Forelimb muscle (tissue), 1 donor: ENCODE results near the gene CCT8L2. TPM values are rescaled to one million over a fixed set of nuclear protein-coding genes. Genes with fewer than 3 reads are reported as not detected.
"Not testable (repeated sequence)": the region's sequence is repeated elsewhere in the genome, so short reads cannot be mapped to it uniquely, and the experiment has no call there.

Source experiments
- DNase-seq: peaks from one replicate; pipeline ENCODE4 v3.0.0-alpha.2; 2013; ENCODE audit warnings: low read depth
- polyA plus RNA-seq: library from polyadenylated mRNA; unstranded; fragments of 120-200 nt; gene quantifications from one replicate; pipeline ENCODE4 v1.2.1, GENCODE V29; 2013; ENCODE audit not compliant: insufficient read length

Gene CCT8L2
- polyA plus RNA-seq, 1 donor = not detected

- DNase-seq = not testable (repeated sequence)
Measured at GRCh38 chr22:16595251-16595650, 2.6 kb upstream of the CCT8L2 start.

- no peak for DNase-seq
Measured at GRCh38 chr22:16594026-16594425, 1.4 kb upstream of the CCT8L2 start.

- DNase-seq = not testable (repeated sequence)
Measured at GRCh38 chr22:16592231-16592630, 379 bp downstream of the CCT8L2 start.

GRCh38 chr22:16591136-16591535 is 1.5 kb downstream of the CCT8L2 start:
- not testable (repeated sequence) for DNase-seq

- DNase-seq = no peak
Measured at GRCh38 chr22:16586991-16587390, 5.6 kb downstream of the CCT8L2 start.

- no peak for DNase-seq
Measured at GRCh38 chr22:16586170-16586569, 6.4 kb downstream of the CCT8L2 start.

- not testable (repeated sequence) for DNase-seq
Measured at GRCh38 chr22:16580872-16581271, 11.7 kb downstream of the CCT8L2 start.

- DNase-seq = not testable (repeated sequence)
Measured at GRCh38 chr22:16569240-16569834, 23.3 kb downstream of the CCT8L2 start.

GRCh38 chr22:16568425-16568758 is 24.2 kb downstream of the CCT8L2 start:
- no peak for DNase-seq

- DNase-seq = not testable (repeated sequence)
Measured at GRCh38 chr22:16567617-16568424, 24.8 kb downstream of the CCT8L2 start.

- DNase-seq = not testable (repeated sequence)
Measured at GRCh38 chr22:16566421-16567151, 26.0 kb downstream of the CCT8L2 start.

- not testable (repeated sequence) for DNase-seq
Measured at GRCh38 chr22:16565585-16566420, 26.8 kb downstream of the CCT8L2 start.

- not testable (repeated sequence) for DNase-seq
Measured at GRCh38 chr22:16564837-16565584, 27.6 kb downstream of the CCT8L2 start.

- no peak for DNase-seq
Measured at GRCh38 chr22:16563555-16564520, 28.8 kb downstream of the CCT8L2 start.

GRCh38 chr22:16562711-16563554 is 29.7 kb downstream of the CCT8L2 start:
- DNase-seq = no peak

GRCh38 chr22:16561093-16561658 is 31.4 kb downstream of the CCT8L2 start:
- not testable (repeated sequence) for DNase-seq

- DNase-seq = not testable (repeated sequence)
Measured at GRCh38 chr22:16560651-16561050, 32.0 kb downstream of the CCT8L2 start.

GRCh38 chr22:16559996-16560395 is 32.6 kb downstream of the CCT8L2 start:
- not testable (repeated sequence) for DNase-seq
